Stimulated activated CD4-positive, alpha-beta T cell treated with anti-CD3 and anti-CD28 coated beads, Interleukin-1b, Interleukin-23, amount 100 ng/mL, for 48 hours (primary cell): ENCODE measurements around the gene VPS26C.

Experiments used
- DNase-seq: peaks from one replicate; pipeline ENCODE4 v3.0.0-alpha.2; 2020

Gene VPS26C

GRCh38 chr21:37200641-37201480, 66.3 kb downstream of the VPS26C start:
- DNase-seq: no peak

GRCh38 chr21:37199057-37199924, 67.8 kb downstream of the VPS26C start:
- DNase-seq: no peak

- no peak for DNase-seq
These were observed 69.4 kb downstream of the VPS26C start for GRCh38 chr21:37197746-37198145.

GRCh38 chr21:37196847-37197246, 70.3 kb downstream of the VPS26C start:
- DNase-seq: no peak

- no peak for DNase-seq
These were observed 71.5 kb downstream of the VPS26C start for GRCh38 chr21:37195610-37196009.

GRCh38 chr21:37195059-37195458, 72.1 kb downstream of the VPS26C start:
- no peak for DNase-seq

GRCh38 chr21:37193676-37194075, 73.5 kb downstream of the VPS26C start:
- DNase-seq: no peak

- DNase-seq: no peak
These were observed 74.1 kb downstream of the VPS26C start for GRCh38 chr21:37193006-37193405.

- no peak for DNase-seq
These were observed 75.1 kb downstream of the VPS26C start for GRCh38 chr21:37192019-37192418.

- no peak for DNase-seq
These were observed 78.3 kb downstream of the VPS26C start for GRCh38 chr21:37188825-37189224.

GRCh38 chr21:37186983-37187382, 80.2 kb downstream of the VPS26C start:
- DNase-seq: no peak

- DNase-seq: peak; percentile 14
These were observed 82.1 kb downstream of the VPS26C start for GRCh38 chr21:37184784-37185593.

- DNase-seq: no peak
These were observed 83.4 kb downstream of the VPS26C start for GRCh38 chr21:37183749-37184148.

GRCh38 chr21:37182222-37182621, 84.9 kb downstream of the VPS26C start:
- DNase-seq: no peak

GRCh38 chr21:37181059-37181458, 86.1 kb downstream of the VPS26C start:
- DNase-seq: no peak

- DNase-seq: no peak
These were observed 90.4 kb downstream of the VPS26C start for GRCh38 chr21:37176716-37177115.
